ENCODE measurements around the gene METAP1D.

METAP1D gene

GRCh38 chr2:172105471-172106107 is 105.8 kb downstream of the METAP1D start:
- H3K27me3 ChIP-seq (replicated peaks; ENCODE audit: control insufficient read depth, insufficient read depth, low read length), result no peaks in the 10 kb centered on the region
- no peak overlapping the region for H3K4me3 ChIP-seq (replicated peaks; ENCODE audit: low read depth, low read length)

GRCh38 chr2:172106108-172106961 is 106.6 kb downstream of the METAP1D start:
- H3K4me3 ChIP-seq (replicated peaks; ENCODE audit: low read depth, low read length), result peak overlapping the region; percentile 42
- peak; percentile 70 for TF ChIP-seq CTCF (IDR thresholded peaks at IDR 0.05; ENCODE audit: insufficient read depth, low read length, poor library complexity, severe bottlenecking)
- no peaks in the 10 kb centered on the region for H3K36me3 ChIP-seq (ENCODE audit: control insufficient read depth, insufficient read depth, low read length)
- DNase-seq (ENCODE audit: extremely low read depth, insufficient read length), result no peak
- no peaks in the 10 kb centered on the region for H3K27me3 ChIP-seq (replicated peaks; ENCODE audit: control insufficient read depth, insufficient read depth, low read length)

More at GRCh38 chr2:172105471-172106107, 105.8 kb downstream of the METAP1D start:
- no peak for TF ChIP-seq CTCF (IDR thresholded peaks at IDR 0.05; ENCODE audit: insufficient read depth, low read length, poor library complexity, severe bottlenecking)
- no peaks in the 10 kb centered on the region for H3K36me3 ChIP-seq (ENCODE audit: control insufficient read depth, insufficient read depth, low read length)
- no peak for DNase-seq (ENCODE audit: extremely low read depth, insufficient read length)

- Histone ChIP-seq H3K4me3 (replicated peaks; ENCODE audit: low read depth, low read length) (no peak overlapping the region), H3K36me3 (ENCODE audit: control insufficient read depth, insufficient read depth, low read length) (no peaks in the 10 kb centered on the region), H3K27me3 (replicated peaks; ENCODE audit: control insufficient read depth, insufficient read depth, low read length) (no peaks in the 10 kb centered on the region)
- DNase-seq (ENCODE audit: extremely low read depth, insufficient read length), result no peak
- no peak for TF ChIP-seq CTCF (IDR thresholded peaks at IDR 0.05; ENCODE audit: insufficient read depth, low read length, poor library complexity, severe bottlenecking)
These were observed 108.2 kb downstream of the METAP1D start for GRCh38 chr2:172107690-172108586.

GRCh38 chr2:172108587-172108930 is 108.8 kb downstream of the METAP1D start:
- H3K4me3 ChIP-seq (replicated peaks; ENCODE audit: low read depth, low read length), result no peak overlapping the region
- no peak for TF ChIP-seq CTCF (IDR thresholded peaks at IDR 0.05; ENCODE audit: insufficient read depth, low read length, poor library complexity, severe bottlenecking)
- H3K27me3 ChIP-seq (replicated peaks; ENCODE audit: control insufficient read depth, insufficient read depth, low read length), result no peaks in the 10 kb centered on the region
- no peak for DNase-seq (ENCODE audit: extremely low read depth, insufficient read length)
- H3K36me3 ChIP-seq (ENCODE audit: control insufficient read depth, insufficient read depth, low read length), result no peaks in the 10 kb centered on the region

- H3K27me3 ChIP-seq (replicated peaks; ENCODE audit: control insufficient read depth, insufficient read depth, low read length), result no peaks in the 10 kb centered on the region
- no peak for TF ChIP-seq CTCF (IDR thresholded peaks at IDR 0.05; ENCODE audit: insufficient read depth, low read length, poor library complexity, severe bottlenecking)
- H3K36me3 ChIP-seq (ENCODE audit: control insufficient read depth, insufficient read depth, low read length), result no peaks in the 10 kb centered on the region
- DNase-seq (ENCODE audit: extremely low read depth, insufficient read length), result no peak
- H3K4me3 ChIP-seq (replicated peaks; ENCODE audit: low read depth, low read length), result no peak overlapping the region
These were observed 109.7 kb downstream of the METAP1D start for GRCh38 chr2:172109256-172109987.
